HepG2 (cell line): ENCODE measurements around the gene KRTAP10-9. TPM values are rescaled to one million over a fixed set of nuclear protein-coding genes. Genes with fewer than 3 reads are reported as not detected.
A peak's percentile ranks its signal among the peaks of the same experiment; 100 is the strongest.

ENCODE experiments used
- ATM ChIP-seq: fragments of 450-650 bp; IDR thresholded peaks from 2 replicates; pipeline ENCODE4 v1.7.1; 2017; ENCODE audit warnings: mild to moderate bottlenecking, borderline replicate concordance
- CBX2 ChIP-seq, 2 experiments: fragments of 200-600 bp in 1 of 2; sonication (generic); formaldehyde crosslinking in 1 of 2; IDR thresholded peaks; 2 replicates each; pipeline versions ENCODE4 v1.7.0 to v1.8.1; 2018 to 2022; ENCODE audit warnings: low read depth in 2 of 2, low read length in 1 of 2, mild to moderate bottlenecking in 1 of 2, missing genetic modification reagents in 1 of 2
- CCAR2 ChIP-seq: fragments of 200-400 bp; formaldehyde crosslinking; optimal IDR thresholded peaks from 2 replicates; pipeline ENCODE3; 2018; ENCODE audit warnings: low read depth, mild to moderate bottlenecking, low read length, moderate library complexity
- CREM ChIP-seq, 2 experiments: sonication (generic) in 1 of 2; formaldehyde crosslinking in 1 of 2; IDR thresholded peaks; 2 replicates each; pipeline versions ENCODE4 v1.4.0 to v1.6.1; 2016 to 2020; ENCODE audit warnings: antibody characterized with exemption in 1 of 2, mild to moderate bottlenecking in 1 of 2, missing genetic modification reagents in 1 of 2
- CSRNP1 ChIP-seq: sonication (generic); formaldehyde crosslinking; IDR thresholded peaks from 2 replicates; pipeline ENCODE4 v1.8.1; 2023; ENCODE audit warnings: mild to moderate bottlenecking, missing genetic modification reagents
- FOXP1 ChIP-seq, 2 experiments: fragments of 450-650 bp in 1 of 2; IDR thresholded peaks; 2 replicates each; pipeline ENCODE4 v1.6.1; 2017 to 2018; ENCODE audit warnings: antibody characterized with exemption in 1 of 2
- HDAC1 ChIP-seq: sonication (generic); formaldehyde crosslinking; IDR thresholded peaks from 2 replicates; pipeline ENCODE4 v1.5.1; 2020; ENCODE audit warnings: mild to moderate bottlenecking, missing genetic modification reagents
- JDP2 ChIP-seq: sonication (generic); formaldehyde crosslinking; IDR thresholded peaks from 2 replicates; pipeline ENCODE4 v1.8.1; 2022; ENCODE audit warnings: missing genetic modification reagents, borderline replicate concordance
- LCORL ChIP-seq, 2 experiments: fragments of 450-650 bp in 1 of 2; sonication (generic) in 1 of 2; formaldehyde crosslinking in 1 of 2; IDR thresholded peaks; 2 replicates each; pipeline versions ENCODE4 v1.5.0 to v1.6.1; 2017 to 2020; ENCODE audit warnings: antibody characterized with exemption in 1 of 2, missing genetic modification reagents in 1 of 2
- MTF2 ChIP-seq: sonication (generic); formaldehyde crosslinking; IDR thresholded peaks from 2 replicates; pipeline ENCODE4 v1.5.0; 2020; ENCODE audit warnings: missing genetic modification reagents, borderline replicate concordance
- NCOR1 ChIP-seq: fragments of 200-600 bp; sonication (generic); IDR thresholded peaks from 2 replicates; pipeline ENCODE4 v1.7.0; 2017; ENCODE audit warnings: antibody characterized with exemption, low read length, borderline replicate concordance
- NONO ChIP-seq, 2 experiments: fragments of 450-650 bp in 1 of 2; sonication (generic) in 1 of 2; formaldehyde crosslinking in 1 of 2; IDR thresholded peaks in 1 of 2; conservative IDR thresholded peaks in 1 of 2; 2 replicates each; pipeline versions ENCODE4 v1.6.1 to v1.8.0; 2017 to 2022; ENCODE audit warnings: mild to moderate bottlenecking in 1 of 2, missing genetic modification reagents in 1 of 2, moderate library complexity in 1 of 2
- PHF20 ChIP-seq: sonication (generic); formaldehyde crosslinking; IDR thresholded peaks from 2 replicates; pipeline ENCODE4 v1.5.0; 2020; ENCODE audit warnings: mild to moderate bottlenecking, missing genetic modification reagents
- PHF21A ChIP-seq: sonication (generic); formaldehyde crosslinking; IDR thresholded peaks from 2 replicates; pipeline ENCODE4 v1.5.0; 2020; ENCODE audit warnings: mild to moderate bottlenecking, missing genetic modification reagents
- REPIN1 ChIP-seq: sonication (generic); formaldehyde crosslinking; IDR thresholded peaks from 2 replicates; pipeline ENCODE4 v1.8.0; 2022; ENCODE audit warnings: missing genetic modification reagents, low read depth, mild to moderate bottlenecking, borderline replicate concordance
- RNF2 ChIP-seq: fragments of 450-650 bp; conservative IDR thresholded peaks from 2 replicates; pipeline ENCODE4 v1.6.1; 2016; ENCODE audit warnings: low read depth
- SCMH1 ChIP-seq: sonication (generic); formaldehyde crosslinking; IDR thresholded peaks from 2 replicates; pipeline ENCODE4 v1.9.0; 2021; ENCODE audit warnings: missing genetic modification reagents, mild to moderate bottlenecking, borderline replicate concordance
- ZBTB8A ChIP-seq: sonication (generic); formaldehyde crosslinking; IDR thresholded peaks from 2 replicates; pipeline ENCODE4 v1.4.0; 2020; ENCODE audit warnings: mild to moderate bottlenecking, low read depth, missing genetic modification reagents, borderline replicate concordance
- ZMAT3 ChIP-seq: sonication (generic); formaldehyde crosslinking; conservative IDR thresholded peaks from 2 replicates; pipeline ENCODE4 v1.7.0; 2021; ENCODE audit warnings: missing genetic modification reagents
- ZNF10 ChIP-seq: sonication (generic); formaldehyde crosslinking; IDR thresholded peaks from 2 replicates; pipeline ENCODE4 v1.4.0; 2020; ENCODE audit warnings: mild to moderate bottlenecking, low read depth, missing genetic modification reagents, borderline replicate concordance
- ZNF17 ChIP-seq: sonication (generic); formaldehyde crosslinking; IDR thresholded peaks from 2 replicates; pipeline ENCODE4 v1.5.0; 2020; ENCODE audit warnings: mild to moderate bottlenecking, missing genetic modification reagents
- ZNF3 ChIP-seq: IDR thresholded peaks from 2 replicates; pipeline ENCODE4 v1.7.0; 2017; ENCODE audit warnings: inconsistent platforms
- ZNF512 ChIP-seq: sonication (generic); formaldehyde crosslinking; IDR thresholded peaks from 2 replicates; pipeline ENCODE4 v1.4.0; 2020; ENCODE audit warnings: mild to moderate bottlenecking, missing genetic modification reagents
- ZNF720 ChIP-seq: sonication (generic); formaldehyde crosslinking; IDR thresholded peaks from 2 replicates; pipeline ENCODE4 v1.4.0; 2020; ENCODE audit warnings: missing genetic modification reagents
- ZNF841 ChIP-seq: sonication (generic); formaldehyde crosslinking; IDR thresholded peaks from 2 replicates; pipeline ENCODE4 v1.8.1; 2023; ENCODE audit warnings: missing genetic modification reagents, borderline replicate concordance
- ZSCAN21 ChIP-seq: sonication (generic); formaldehyde crosslinking; IDR thresholded peaks from 2 replicates; pipeline ENCODE4 v1.8.0; 2022; ENCODE audit warnings: mild to moderate bottlenecking, missing genetic modification reagents, moderate library complexity, borderline replicate concordance
- polyA plus RNA-seq, 8 experiments: library from polyadenylated mRNA; depleted of rRNA in 3 of 8; stranded (reverse) in 7 of 8; unstranded in 1 of 8; fragments of >200 nt; fragmentation: Illumina TruSeq in 4 of 8; extraction: Trizol in 4 of 8; gene quantifications; 2 replicates each; pipeline versions ENCODE4 v1.2.1 to v1.2.3, GENCODE V29; 2011 to 2016; ENCODE audit warnings: low read depth in 4 of 8, missing spikeins in 1 of 8, mixed read lengths in 1 of 8; ENCODE audit not compliant: insufficient read depth in 1 of 8
- total RNA-seq, 5 experiments: library from RNA; depleted of rRNA; stranded (reverse); fragments of >200 nt; fragmentation: Illumina TruSeq; extraction: Trizol; gene quantifications; 2 replicates each; pipeline ENCODE4 v1.2.3, GENCODE V29; 2016; ENCODE audit warnings: low read depth in 1 of 5

KRTAP10-9 gene
- total and polyA plus RNA-seq, 2 of the 13 experiments (the other 11 are each of a cell fraction or from before 2014, with no cell fraction given): not detected

GRCh38 chr21:44593598-44594405 is 33.1 kb upstream of the KRTAP10-9 start (continued):
- TF ChIP-seq CREM (IDR thresholded peaks at IDR 0.05): no peak; the same call in 1 of the 2 replicates
- no peak for TF ChIP-seq CREM (CRISPR knock-in tag; IDR thresholded peaks at IDR 0.05)
- TF ChIP-seq CSRNP1 (CRISPR knock-in tag): 0 out of 2 replicates have a peak, but pooled peaks have one; percentile 30
- no peak for TF ChIP-seq FOXP1 (IDR thresholded peaks at IDR 0.05)
- peak; percentile 54; the same call in 1 of the 2 replicates for TF ChIP-seq FOXP1 (CRISPR knock-in tag; IDR thresholded peaks at IDR 0.05)
- no peak; the same call in 1 of the 2 replicates for TF ChIP-seq PHF20
- no peak for TF ChIP-seq LCORL (IDR thresholded peaks at IDR 0.05)
- TF ChIP-seq LCORL (CRISPR knock-in tag; IDR thresholded peaks at IDR 0.05): peak; percentile 89
- TF ChIP-seq ZNF10 (CRISPR knock-in tag): no peak
- TF ChIP-seq RNF2: peak; percentile 93
- peak; percentile 69 for TF ChIP-seq ZMAT3 (CRISPR knock-in tag)
- TF ChIP-seq CCAR2: no peak
- TF ChIP-seq ZSCAN21 (CRISPR knock-in tag): peak; percentile 71
- TF ChIP-seq CBX2 (IDR thresholded peaks at IDR 0.05; ENCODE audit: low read depth, low read length): no peak
- TF ChIP-seq CBX2 (CRISPR knock-in tag; IDR thresholded peaks at IDR 0.05; ENCODE audit: low read depth): 0 out of 2 replicates have a peak, but pooled peaks have one; percentile 57
- no peak for TF ChIP-seq JDP2 (CRISPR knock-in tag)
- TF ChIP-seq ATM: no peak
- TF ChIP-seq REPIN1 (CRISPR knock-in tag): peak; percentile 71; the same call in 1 of the 2 replicates
- no peak for TF ChIP-seq ZNF17
- no peak for TF ChIP-seq ZBTB8A (CRISPR knock-in tag)
- TF ChIP-seq PHF21A: peak; percentile 87
- TF ChIP-seq NCOR1: no peak; the same call in 1 of the 2 replicates
- TF ChIP-seq ZNF720: no peak
- no peak for TF ChIP-seq ZNF3 (CRISPR knock-in tag)
- no peak for TF ChIP-seq ZNF841
- no peak for TF ChIP-seq SCMH1 (CRISPR knock-in tag)
- TF ChIP-seq MTF2 (CRISPR knock-in tag): no peak
- TF ChIP-seq ZNF512 (CRISPR knock-in tag): no peak
- no peak for TF ChIP-seq NONO (IDR thresholded peaks at IDR 0.05)
- peak; percentile 83 for TF ChIP-seq NONO (CRISPR knock-in tag; conservative IDR thresholded peaks at IDR 0.05)
- peak; percentile 90 for TF ChIP-seq HDAC1
